ENCODE measurements around the gene AFAP1L1.

The AFAP1L1 gene

DNA sequence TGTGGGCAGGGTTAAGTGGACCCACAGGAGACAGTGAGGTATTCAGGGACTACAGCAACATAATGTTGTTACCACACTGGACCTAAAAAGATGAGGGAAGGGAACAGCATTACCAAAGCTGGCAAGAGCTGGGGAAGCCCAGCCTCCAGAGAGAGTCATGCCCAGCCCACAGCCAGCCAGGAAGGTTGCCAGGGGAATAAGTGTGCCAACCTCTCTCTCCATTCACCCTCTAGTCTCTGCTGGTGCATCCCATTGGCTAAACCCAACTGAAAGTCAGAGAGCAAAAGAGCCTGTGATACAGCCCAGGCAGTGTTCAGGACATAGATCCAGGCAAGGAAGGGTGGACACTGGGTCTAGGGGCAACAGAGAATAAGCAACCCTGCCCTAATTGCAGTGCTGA is 35.8 kb upstream of the AFAP1L1 start:
- H3K4me3 ChIP-seq (ENCODE audit: low read length): no peak overlapping the region
- no peak for DNase-seq (ENCODE audit: low read depth)
- TF ChIP-seq, protein P1, sequence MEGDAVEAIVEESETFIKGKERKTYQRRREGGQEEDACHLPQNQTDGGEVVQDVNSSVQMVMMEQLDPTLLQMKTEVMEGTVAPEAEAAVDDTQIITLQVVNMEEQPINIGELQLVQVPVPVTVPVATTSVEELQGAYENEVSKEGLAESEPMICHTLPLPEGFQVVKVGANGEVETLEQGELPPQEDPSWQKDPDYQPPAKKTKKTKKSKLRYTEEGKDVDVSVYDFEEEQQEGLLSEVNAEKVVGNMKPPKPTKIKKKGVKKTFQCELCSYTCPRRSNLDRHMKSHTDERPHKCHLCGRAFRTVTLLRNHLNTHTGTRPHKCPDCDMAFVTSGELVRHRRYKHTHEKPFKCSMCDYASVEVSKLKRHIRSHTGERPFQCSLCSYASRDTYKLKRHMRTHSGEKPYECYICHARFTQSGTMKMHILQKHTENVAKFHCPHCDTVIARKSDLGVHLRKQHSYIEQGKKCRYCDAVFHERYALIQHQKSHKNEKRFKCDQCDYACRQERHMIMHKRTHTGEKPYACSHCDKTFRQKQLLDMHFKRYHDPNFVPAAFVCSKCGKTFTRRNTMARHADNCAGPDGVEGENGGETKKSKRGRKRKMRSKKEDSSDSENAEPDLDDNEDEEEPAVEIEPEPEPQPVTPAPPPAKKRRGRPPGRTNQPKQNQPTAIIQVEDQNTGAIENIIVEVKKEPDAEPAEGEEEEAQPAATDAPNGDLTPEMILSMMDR (conservative IDR thresholded peaks at IDR 0.05; ENCODE audit: low read depth, low read length): no peak

DNA sequence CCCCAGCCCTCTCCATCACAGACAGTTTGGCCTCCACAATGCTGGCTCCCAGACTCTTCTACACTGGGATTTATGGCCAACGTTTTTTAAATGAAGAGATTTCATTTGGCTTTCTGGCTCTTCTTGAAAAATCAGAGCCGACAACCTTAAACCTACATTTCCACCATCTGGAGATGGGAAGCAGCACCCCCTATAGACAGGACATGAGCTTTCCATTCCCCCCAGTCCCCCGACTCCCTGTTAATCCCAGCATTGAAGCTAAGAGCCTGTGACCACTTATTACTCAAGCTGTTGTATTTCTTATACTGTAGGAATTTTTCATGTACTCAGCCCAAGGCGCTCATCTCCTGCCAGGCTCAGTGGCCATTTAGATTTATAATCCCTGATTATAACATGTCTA is 34.0 kb upstream of the AFAP1L1 start:
- H3K4me3 ChIP-seq (ENCODE audit: low read length): no peak overlapping the region
- TF ChIP-seq, protein P1 (conservative IDR thresholded peaks at IDR 0.05; ENCODE audit: low read depth, low read length): peak; percentile 24
- DNase-seq (ENCODE audit: low read depth): no peak

DNA sequence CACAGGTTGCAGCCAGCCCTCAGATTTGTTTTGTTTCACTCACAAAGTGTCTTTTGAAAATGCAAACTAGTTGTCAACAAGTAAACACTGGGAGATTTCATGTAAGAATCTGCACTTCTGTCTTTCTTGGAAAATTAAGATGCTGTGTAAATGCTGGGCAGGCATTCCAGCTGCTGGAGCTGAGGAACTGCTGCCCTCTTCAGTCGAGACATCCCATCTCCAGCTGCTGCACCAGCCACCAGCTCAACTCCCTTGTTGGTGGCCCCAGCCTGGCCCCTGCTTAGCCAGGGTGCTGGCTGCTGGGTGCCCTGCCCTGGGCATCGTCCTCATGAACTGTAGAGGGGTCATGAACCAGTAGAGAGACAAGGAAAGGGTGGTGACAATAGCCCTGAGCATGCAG is 33.1 kb upstream of the AFAP1L1 start:
- TF ChIP-seq, protein P1 (conservative IDR thresholded peaks at IDR 0.05; ENCODE audit: low read depth, low read length): no peak
- DNase-seq (ENCODE audit: low read depth): no peak
- no peak overlapping the region for H3K4me3 ChIP-seq (ENCODE audit: low read length)

DNA sequence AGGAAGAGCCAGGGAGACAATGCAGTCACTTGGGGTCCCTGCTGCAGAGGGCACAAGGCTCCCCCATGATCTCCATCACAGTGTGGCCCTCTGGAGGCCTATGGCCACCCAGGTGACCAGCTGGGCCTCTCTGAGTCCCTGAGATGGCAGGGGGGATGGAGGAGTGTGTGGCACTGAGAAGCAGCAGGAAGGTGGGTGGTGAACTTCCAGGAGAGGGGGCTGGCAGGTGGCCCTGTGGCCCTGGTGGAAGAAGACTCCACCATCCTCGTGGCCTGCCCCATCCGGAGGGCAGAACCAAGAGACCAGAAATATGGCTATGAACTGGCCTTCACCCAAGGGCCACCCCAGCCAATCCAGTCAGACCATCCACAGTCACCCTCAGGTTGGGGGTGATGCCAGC is 31.7 kb upstream of the AFAP1L1 start:
- no peak overlapping the region for H3K4me3 ChIP-seq (ENCODE audit: low read length)
- no peak for DNase-seq (ENCODE audit: low read depth)

DNA sequence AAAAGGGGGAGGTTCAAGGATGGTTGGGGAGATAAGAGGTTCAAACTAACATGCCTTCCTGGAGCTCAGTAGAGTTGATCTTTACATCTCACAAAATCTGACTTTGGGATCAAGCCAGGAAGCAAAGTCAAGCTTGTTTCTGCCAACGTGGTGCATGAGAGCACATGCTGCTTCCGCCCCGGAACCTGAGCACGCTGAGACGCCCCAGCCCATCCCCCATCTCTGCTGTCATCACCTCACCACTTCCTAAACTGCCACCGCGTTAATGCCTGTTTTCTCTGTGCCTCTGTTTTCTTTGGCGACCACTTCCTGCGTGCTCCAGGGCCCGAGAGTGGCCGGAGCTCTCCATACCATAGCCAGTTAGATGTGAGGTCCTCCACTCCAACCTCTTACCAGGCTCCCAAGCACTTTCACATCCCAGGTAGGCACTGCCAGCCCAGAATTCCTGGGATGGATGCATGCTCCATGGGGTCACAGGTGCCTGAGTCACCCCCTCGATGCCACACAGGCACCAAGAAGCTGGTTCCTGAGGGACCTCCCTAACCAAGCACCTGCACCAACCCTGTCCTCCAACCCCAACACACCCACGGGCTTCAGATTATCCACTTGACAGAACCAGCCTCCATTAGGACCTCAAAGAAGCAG is 31.2 kb upstream of the AFAP1L1 start:
- TF ChIP-seq, protein P1 (conservative IDR thresholded peaks at IDR 0.05; ENCODE audit: low read depth, low read length): no peak
- H3K4me3 ChIP-seq (ENCODE audit: low read length): no peak overlapping the region
- DNase-seq (ENCODE audit: low read depth): no peak

More for the DNA sequence above, 31.7 kb upstream of the AFAP1L1 start:
- TF ChIP-seq, protein P1 (conservative IDR thresholded peaks at IDR 0.05; ENCODE audit: low read depth, low read length): no peak

DNA sequence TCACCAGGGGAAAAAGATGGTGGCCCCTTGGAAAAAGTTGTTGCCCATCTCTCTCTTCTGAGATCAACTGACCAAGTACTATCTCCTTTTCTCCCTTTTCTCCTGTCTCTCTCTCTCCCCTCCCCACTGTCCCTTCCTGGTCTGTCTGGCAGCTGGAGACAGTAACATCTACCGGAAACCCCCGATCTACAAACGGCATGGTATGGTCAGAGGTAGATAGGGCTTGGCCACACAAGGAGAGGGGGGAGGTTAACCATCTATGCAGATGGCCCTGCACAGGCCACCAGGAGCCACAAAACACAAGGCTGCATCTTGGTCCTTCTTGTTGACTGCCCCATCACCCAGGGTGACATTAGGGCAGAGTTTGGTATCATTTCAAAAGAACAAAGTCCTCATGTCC is 29.3 kb upstream of the AFAP1L1 start:
- H3K4me3 ChIP-seq (ENCODE audit: low read length): no peak overlapping the region
- TF ChIP-seq, protein P1 (conservative IDR thresholded peaks at IDR 0.05; ENCODE audit: low read depth, low read length): no peak
- no peak for DNase-seq (ENCODE audit: low read depth)

DNA sequence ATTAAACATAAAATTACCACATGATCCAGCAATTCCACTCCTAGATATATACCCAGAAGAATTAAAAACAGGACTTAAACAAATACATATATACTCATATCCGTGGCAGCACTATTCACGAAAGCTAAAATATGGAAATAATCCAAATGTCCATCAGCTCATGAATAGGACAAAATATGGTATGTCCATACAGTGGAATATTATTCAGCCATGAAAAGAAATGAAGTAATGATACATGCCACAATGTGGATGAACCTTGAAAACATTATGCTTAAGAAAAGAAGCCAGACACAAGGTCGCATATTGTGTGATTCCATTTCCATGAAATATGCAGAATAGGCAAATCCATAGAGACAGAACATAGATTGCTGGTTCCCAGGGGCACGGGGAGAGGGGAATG is 24.8 kb upstream of the AFAP1L1 start:
- no peak for DNase-seq (ENCODE audit: low read depth)
- H3K4me3 ChIP-seq (ENCODE audit: low read length): no peak overlapping the region
- TF ChIP-seq, protein P1 (conservative IDR thresholded peaks at IDR 0.05; ENCODE audit: low read depth, low read length): no peak

All from retinal pigment epithelial cell (primary cell).